Mesothelial cell of epicardium (in vitro differentiated cells): Measurements from ENCODE around the gene CLIP4. TPM values are rescaled to one million over a fixed set of nuclear protein-coding genes. Genes with fewer than 3 reads are reported as not detected.

Source experiments
- DNase-seq, 2 experiments: peaks; one replicate each; pipeline ENCODE4 v3.0.0; 2021; ENCODE audit warnings: low spot score in 2 of 2; ENCODE audit not compliant: unreplicated experiment in 2 of 2
- H3K27ac Mint-ChIP-seq: 2 replicates; pipeline ENCODE4 v1.8.0; 2021; ENCODE audit warnings: mixed read lengths
- H3K27me3 Mint-ChIP-seq: 2 replicates; pipeline ENCODE4 v1.8.0; 2021; ENCODE audit warnings: low read depth, mixed read lengths
- H3K36me3 Mint-ChIP-seq: 2 replicates; pipeline ENCODE4 v1.8.0; 2021; ENCODE audit warnings: mixed read lengths
- H3K4me1 Mint-ChIP-seq: 2 replicates; pipeline ENCODE4 v1.8.0; 2021; ENCODE audit warnings: mixed read lengths
- H3K4me3 Mint-ChIP-seq: 2 replicates; pipeline ENCODE4 v1.8.0; 2021; ENCODE audit warnings: mild to moderate bottlenecking, moderate library complexity, mixed read lengths
- H3K9me3 Mint-ChIP-seq: 2 replicates; pipeline ENCODE4 v1.8.0; 2021; ENCODE audit warnings: mixed read lengths
- CTCF ChIP-seq: fragments of 200-600 bp; sonication (generic); IDR thresholded peaks from one replicate; pipeline ENCODE4 v1.5.0; 2021; ENCODE audit warnings: antibody characterized with exemption; ENCODE audit not compliant: unreplicated experiment
- total RNA-seq: library from RNA; stranded (reverse); gene quantifications from 3 replicates; pipeline ENCODE4 v1.2.1, GENCODE V29; 2021

Gene CLIP4
- total RNA-seq, 1 donor from 2014 or later, result 31.7 TPM

DNA sequence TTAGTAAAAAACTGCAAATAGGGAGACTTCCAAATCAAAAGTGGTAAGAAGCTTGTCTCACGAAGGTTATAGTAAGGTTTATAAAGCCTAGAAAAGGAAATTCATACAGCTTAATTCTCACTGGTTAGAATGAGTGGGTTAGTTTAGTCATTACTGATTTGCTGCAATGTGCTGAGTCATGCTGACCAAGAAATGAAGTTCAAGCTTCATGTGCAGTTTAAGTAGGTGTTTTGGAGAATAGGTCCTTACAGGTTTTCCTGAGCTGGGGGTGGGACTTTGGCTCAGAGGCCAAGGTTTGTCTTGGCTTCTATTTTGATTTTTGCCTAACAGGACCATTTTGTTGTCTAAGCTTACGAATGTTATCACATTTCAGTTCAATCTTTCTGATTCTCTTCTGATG is 15.1 kb downstream of the CLIP4 start:
- peak overlapping the region; percentile 45 for H3K27ac Mint-ChIP-seq
- no peak overlapping the region for H3K4me3 Mint-ChIP-seq
- TF ChIP-seq CTCF, result no peak
- no peak for DNase-seq
- peaks cover 4% of the 10 kb centered on the region for H3K9me3 Mint-ChIP-seq
- no peaks in the 10 kb centered on the region for H3K27me3 Mint-ChIP-seq
- peaks cover 25% of the 10 kb centered on the region for H3K36me3 Mint-ChIP-seq
- H3K4me1 Mint-ChIP-seq, result peaks cover 17% of the 10 kb centered on the region

DNA sequence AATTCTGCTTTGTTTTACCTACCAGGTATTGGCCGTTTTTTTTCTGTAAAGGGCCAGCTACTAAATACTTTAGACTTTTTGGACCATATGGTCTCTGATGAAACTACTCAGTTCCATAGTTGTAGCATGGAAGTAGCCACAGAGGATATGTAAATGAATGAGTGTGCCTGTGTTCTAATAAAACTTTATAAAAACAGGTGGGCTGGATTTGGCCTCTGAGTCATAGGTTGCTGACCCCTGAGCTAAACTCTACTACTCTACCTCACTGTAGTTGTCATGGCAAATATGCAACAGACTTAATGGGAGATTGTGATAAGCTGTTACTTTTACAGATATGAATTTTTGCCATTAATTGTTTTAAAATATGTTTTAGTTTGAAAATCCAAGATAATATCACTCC is 19.7 kb downstream of the CLIP4 start:
- peaks cover 7% of the 10 kb centered on the region for H3K4me1 Mint-ChIP-seq
- H3K9me3 Mint-ChIP-seq, result peaks cover 27% of the 10 kb centered on the region
- peaks cover 50% of the 10 kb centered on the region for H3K36me3 Mint-ChIP-seq
- no peak overlapping the region for H3K27ac Mint-ChIP-seq
- no peak for DNase-seq
- H3K4me3 Mint-ChIP-seq, result no peak overlapping the region
- H3K27me3 Mint-ChIP-seq, result no peaks in the 10 kb centered on the region
- TF ChIP-seq CTCF, result no peak

DNA sequence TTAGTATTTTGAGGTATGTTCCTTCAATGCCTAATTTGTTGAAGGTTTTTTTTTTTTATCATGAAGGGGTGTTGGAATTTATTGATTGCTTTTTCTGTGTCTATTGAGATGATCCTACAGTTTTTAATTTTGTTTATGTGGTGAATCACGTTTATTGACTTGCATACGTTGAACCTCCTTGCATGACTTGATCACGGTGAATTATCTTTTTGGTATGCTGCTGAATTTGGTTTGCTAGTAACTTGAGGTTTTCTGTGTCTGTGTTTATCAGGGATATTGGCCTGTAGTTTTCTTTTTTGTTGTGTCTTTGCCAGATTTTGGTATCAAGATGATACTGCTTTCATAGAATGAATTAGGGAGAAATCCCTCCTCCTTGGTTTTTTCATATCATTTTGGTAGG is 23.9 kb downstream of the CLIP4 start:
- H3K36me3 Mint-ChIP-seq, result peaks cover 52% of the 10 kb centered on the region
- peaks cover 27% of the 10 kb centered on the region for H3K9me3 Mint-ChIP-seq
- no peaks in the 10 kb centered on the region for H3K4me1 Mint-ChIP-seq
- no peaks in the 10 kb centered on the region for H3K27me3 Mint-ChIP-seq
- no peak overlapping the region for H3K4me3 Mint-ChIP-seq
- DNase-seq, result no peak
- TF ChIP-seq CTCF, result no peak
- H3K27ac Mint-ChIP-seq, result no peak overlapping the region

GRCh38 chr2:29139731-29140130 is 24.5 kb downstream of the CLIP4 start:
- peaks cover 53% of the 10 kb centered on the region for H3K36me3 Mint-ChIP-seq
- H3K4me3 Mint-ChIP-seq, result no peak overlapping the region
- TF ChIP-seq CTCF, result no peak
- H3K9me3 Mint-ChIP-seq, result peaks cover 27% of the 10 kb centered on the region
- H3K27me3 Mint-ChIP-seq, result no peaks in the 10 kb centered on the region
- no peak overlapping the region for H3K27ac Mint-ChIP-seq
- DNase-seq, result no peak
- H3K4me1 Mint-ChIP-seq, result no peaks in the 10 kb centered on the region

DNA sequence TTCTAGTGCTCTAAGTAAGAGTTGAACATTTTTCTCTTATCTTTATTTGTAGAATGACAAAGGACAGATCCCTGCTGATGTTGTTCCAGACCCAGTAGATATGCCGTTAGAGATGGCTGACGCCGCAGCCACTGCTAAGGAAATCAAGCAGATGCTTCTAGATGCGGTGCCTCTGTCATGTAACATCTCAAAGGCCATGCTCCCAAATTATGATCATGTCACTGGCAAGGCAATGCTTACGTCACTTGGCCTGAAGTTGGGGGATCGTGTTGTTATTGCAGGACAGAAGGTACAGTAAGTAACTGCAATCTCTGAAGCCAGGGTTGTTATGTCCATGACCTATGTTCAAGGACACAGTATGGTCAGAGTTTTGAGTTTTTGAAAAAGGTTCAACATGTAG is 28.4 kb downstream of the CLIP4 start:
- Mint-ChIP-seq H3K27ac (no peak overlapping the region), H3K9me3 (peaks cover 12% of the 10 kb centered on the region), H3K4me1 (no peaks in the 10 kb centered on the region), H3K36me3 (peaks cover 43% of the 10 kb centered on the region), H3K27me3 (no peaks in the 10 kb centered on the region), H3K4me3 (no peak overlapping the region)
- TF ChIP-seq CTCF, result no peak
- DNase-seq, result no peak

DNA sequence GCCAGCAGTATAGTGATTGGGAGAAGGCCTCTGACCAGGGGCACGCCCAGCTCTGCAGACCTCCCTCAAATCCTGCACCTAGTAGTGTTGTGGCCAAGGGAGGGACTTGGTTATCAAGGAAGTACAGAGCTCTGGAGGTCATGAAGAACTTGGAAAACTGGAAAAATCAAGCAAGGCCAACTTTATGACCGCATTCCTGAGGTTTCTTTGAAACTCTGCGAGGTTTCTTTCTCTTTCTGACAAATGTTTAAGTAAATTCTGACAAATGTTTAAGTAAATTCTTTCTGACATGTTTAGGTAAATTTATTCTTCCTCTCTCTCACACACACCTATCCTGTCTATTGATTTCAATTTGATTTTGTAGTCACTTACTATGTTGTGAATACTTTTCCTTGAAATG is 31.0 kb downstream of the CLIP4 start:
- Mint-ChIP-seq H3K4me1 (no peaks in the 10 kb centered on the region), H3K36me3 (peaks cover 26% of the 10 kb centered on the region), H3K4me3 (no peak overlapping the region), H3K27ac (no peak overlapping the region), H3K9me3 (no peaks in the 10 kb centered on the region), H3K27me3 (no peaks in the 10 kb centered on the region)
- no peak for DNase-seq
- no peak for TF ChIP-seq CTCF
